HPDE6-E6E7 (cell line): ENCODE results near the gene PDE4D.

Experiments
- DNase-seq: peaks from one replicate; pipeline ENCODE4 v3.0.0; 2011; ENCODE audit warnings: missing footprints; ENCODE audit errors: extremely low spot score

PDE4D gene

GRCh38 chr5:58932057-58932612, 961.4 kb downstream of the PDE4D start:
- DNase-seq = no peak

DNA sequence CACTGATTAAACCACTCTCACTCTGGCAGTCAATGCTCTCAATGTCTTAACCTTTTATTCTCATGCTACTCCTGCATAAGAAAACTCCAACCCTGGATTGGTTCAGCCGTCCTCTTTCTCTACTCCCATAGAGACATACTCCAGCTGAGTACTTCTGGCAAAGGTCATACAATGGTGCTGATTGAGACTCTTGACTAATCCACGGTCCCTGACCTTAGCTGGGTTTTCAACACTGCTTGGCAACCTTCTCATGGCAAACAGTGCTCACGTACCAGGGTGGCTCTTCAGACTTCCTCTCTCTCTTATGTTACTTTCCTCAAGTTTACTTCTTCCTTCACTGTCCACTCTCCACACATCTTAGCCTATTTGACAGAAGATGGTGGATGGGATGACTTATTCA, 963.0 kb downstream of the PDE4D start:
- DNase-seq = no peak

DNA sequence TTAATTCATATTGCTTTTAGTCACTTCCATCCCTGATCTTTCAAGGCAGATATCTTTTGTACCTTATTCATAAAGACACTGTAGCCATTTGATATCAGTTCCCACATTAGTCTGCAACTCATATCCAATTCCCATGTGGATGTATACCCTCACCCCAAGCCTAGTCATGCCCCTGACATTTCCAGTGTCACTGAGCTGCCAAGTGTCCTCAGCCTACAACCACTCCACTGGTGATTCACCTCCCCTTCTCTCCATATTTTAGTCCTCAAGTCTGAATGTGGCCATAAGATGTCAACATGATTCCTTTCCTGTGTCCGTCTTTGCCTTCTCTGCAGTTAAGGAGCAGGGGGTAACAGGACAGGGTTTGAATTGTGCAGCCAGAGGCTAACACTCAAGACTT, 963.8 kb downstream of the PDE4D start:
- DNase-seq = no peak

GRCh38 chr5:58927938-58928337, 965.6 kb downstream of the PDE4D start:
- no peak for DNase-seq

- no peak for DNase-seq
Observed at GRCh38 chr5:58927181-58927580, 966.3 kb downstream of the PDE4D start.

DNA sequence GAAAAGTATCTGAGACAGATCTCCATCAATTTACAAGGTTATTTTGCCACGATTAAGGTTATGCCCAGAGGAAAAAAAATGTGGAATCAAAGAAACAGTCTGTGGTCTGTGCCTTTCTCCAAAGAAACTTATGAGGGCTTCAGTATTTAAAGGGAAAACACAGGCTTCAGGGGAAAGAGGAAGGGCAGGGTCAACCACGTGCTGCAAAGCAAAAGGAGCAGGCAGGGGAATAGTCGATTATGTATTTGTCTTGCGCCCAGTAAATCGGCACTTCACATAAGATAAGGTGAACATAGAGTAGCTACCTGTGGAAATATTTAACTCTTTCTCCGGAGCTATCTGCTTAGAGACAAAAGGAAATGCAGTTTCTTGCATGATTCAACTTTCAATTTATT, 967.0 kb downstream of the PDE4D start:
- no peak for DNase-seq

- DNase-seq = no peak
Observed at GRCh38 chr5:58925627-58926540, 967.6 kb downstream of the PDE4D start.

DNA sequence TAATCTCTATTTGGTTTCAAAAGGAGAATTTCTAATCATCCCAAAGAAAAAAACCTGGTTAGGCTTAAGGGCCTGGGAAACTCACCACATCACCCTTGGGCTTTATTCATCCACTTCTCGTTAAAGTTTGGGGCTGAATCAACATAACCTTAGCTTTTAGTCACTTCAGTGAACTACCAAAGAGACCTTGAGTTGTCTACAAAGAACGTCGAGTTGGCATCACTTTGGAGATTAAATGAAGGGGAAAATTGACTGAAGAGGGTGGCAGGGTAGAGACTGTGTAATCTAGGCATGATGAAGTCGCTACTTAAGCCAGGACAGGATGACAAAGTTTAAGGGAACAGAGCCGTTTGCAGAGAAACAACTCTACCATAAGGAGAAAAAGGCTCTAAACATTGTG, 969.2 kb downstream of the PDE4D start:
- no peak for DNase-seq

DNA sequence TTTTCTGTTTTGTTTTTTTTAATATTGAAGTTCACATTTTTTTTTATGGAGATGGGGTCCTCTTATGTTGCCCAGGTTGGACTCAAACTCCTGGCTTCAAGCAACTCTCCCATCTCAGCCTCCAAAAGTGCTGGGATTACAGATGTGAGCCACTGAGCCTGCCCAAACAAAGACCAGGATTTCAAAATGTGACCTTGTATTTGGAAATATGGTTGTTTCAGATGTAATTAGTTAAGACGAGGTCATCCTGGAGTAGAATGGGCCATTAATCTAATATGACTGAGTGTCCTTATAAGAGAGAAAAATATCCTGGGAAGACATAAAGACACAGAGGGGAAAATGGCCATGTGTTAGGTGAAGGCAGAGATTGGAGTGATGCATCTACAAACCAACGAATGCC, 970.2 kb downstream of the PDE4D start:
- DNase-seq = no peak

GRCh38 chr5:58922461-58923171, 970.9 kb downstream of the PDE4D start:
- no peak for DNase-seq

GRCh38 chr5:58921159-58921558, 972.4 kb downstream of the PDE4D start:
- DNase-seq = no peak

DNA sequence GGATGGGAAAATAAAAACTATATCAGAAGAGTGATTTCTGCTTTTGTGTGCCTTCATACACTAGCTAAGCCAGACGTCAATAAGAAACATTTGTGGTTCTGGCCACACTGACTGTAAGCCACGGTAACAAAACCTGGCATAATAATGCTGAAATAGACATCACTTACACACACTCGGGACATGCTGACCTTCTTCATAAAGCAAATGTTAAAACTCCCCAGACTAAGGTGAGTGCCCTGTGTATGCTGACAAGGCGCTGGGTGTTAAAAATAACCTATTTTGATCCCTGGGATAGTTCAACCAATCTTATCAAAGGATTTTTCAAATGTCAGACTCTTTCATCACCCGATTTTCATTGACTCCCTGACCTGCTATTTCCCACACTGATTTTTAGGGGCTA, 973.7 kb downstream of the PDE4D start:
- no peak for DNase-seq
